GM12878 (cell line): ENCODE data around the gene ALG12. TPM values are rescaled to one million over a fixed set of nuclear protein-coding genes. Genes with fewer than 3 reads are reported as not detected.

Source experiments
- ATAC-seq: fragments of 200-7000 bp; cut with Tn5 transposase; 3 replicates; pipeline ENCODE4 v1.9.1; 2020; ENCODE audit warnings: mild to moderate bottlenecking, moderate library complexity
- BruUV-seq: library from RNA; stranded (reverse); fragments of 400-500 nt; replicated peaks from 2 replicates; lab custom pipeline; 2021; lab: Mats Ljungman, UMichigan
- CTCF ChIA-PET: fragments of 300-600 bp; sonication (Branson Sonifier 250); formaldehyde crosslinking; extraction: SDS; loops from one replicate; lab custom pipeline; 2021; ENCODE audit warnings: inconsistent platforms; lab: Yijun Ruan, JAX
- POLR2A ChIA-PET: fragments of 350-600 bp; formaldehyde crosslinking; extraction: SDS; loops from one replicate; lab custom pipeline; 2021; ENCODE audit warnings: inconsistent platforms; lab: Charles Lee
- RAD21 ChIA-PET: fragments of 300-600 bp; sonication (Branson Sonifier 250); formaldehyde crosslinking; loops from one replicate; lab custom pipeline; 2023; ENCODE audit warnings: antibody characterized with exemption; ENCODE audit not compliant: unreplicated experiment; lab: Charles Lee
- SMC1A ChIA-PET: fragments of 300-600 bp; sonication (Branson Sonifier 250); formaldehyde crosslinking; loops from one replicate; lab custom pipeline; 2023; ENCODE audit not compliant: unreplicated experiment, uncharacterized antibody; lab: Charles Lee
- DNase-seq: peaks from one replicate; pipeline ENCODE4 v3.0.0-alpha.2; 2011; ENCODE audit warnings: low read depth, low spot score
- FAIRE-seq: peaks from 3 replicates; lab custom pipeline; 2011; peaks lifted over from hg19 to GRCh38; lab: Jason Lieb, UNC
- H2AFZ ChIP-seq: 2 replicates; pipeline ENCODE4 v1.6.0; 2011; ENCODE audit warnings: low read depth, low read length, control low read depth; ENCODE audit not compliant: control insufficient read depth
- H3K27ac ChIP-seq: 2 replicates; pipeline ENCODE4 v1.5.1; 2011; ENCODE audit warnings: control low read depth; ENCODE audit not compliant: control insufficient read depth, insufficient read depth
- H3K27me3 ChIP-seq, 2 experiments: replicated peaks in 1 of 2; 2 replicates each; pipeline versions ENCODE4 v1.6.0 to v1.6.1; 2011; ENCODE audit warnings: low read length in 1 of 2; ENCODE audit not compliant: control insufficient read depth in 2 of 2, insufficient read depth in 2 of 2
- H3K36me3 ChIP-seq, 2 experiments: 2 replicates each; pipeline ENCODE4 v1.5.1; 2011; ENCODE audit warnings: low read length in 1 of 2; ENCODE audit not compliant: control insufficient read depth in 2 of 2, insufficient read depth in 2 of 2
- H3K4me1 ChIP-seq: 2 replicates; pipeline ENCODE4 v1.6.1; 2011; ENCODE audit warnings: mild to moderate bottlenecking, low read length, moderate library complexity, mixed read lengths; ENCODE audit not compliant: control insufficient read depth, insufficient read depth
- H3K4me2 ChIP-seq: 2 replicates; pipeline ENCODE4 v1.6.0; 2011; ENCODE audit warnings: control low read depth; ENCODE audit not compliant: control insufficient read depth, insufficient read depth
- H3K4me3 ChIP-seq: fragments of 200-600 bp; sonication (generic); 2 replicates; pipeline ENCODE4 v1.5.1; 2016
- H3K79me2 ChIP-seq: 2 replicates; pipeline ENCODE4 v1.6.0; 2011; ENCODE audit warnings: low read length; ENCODE audit not compliant: control insufficient read depth, insufficient read depth
- H3K9ac ChIP-seq: 2 replicates; pipeline ENCODE4 v1.8.0; 2011; ENCODE audit warnings: low read length, control low read depth, mixed read lengths; ENCODE audit not compliant: control insufficient read depth, insufficient read depth
- H3K9me3 ChIP-seq: replicated peaks from 3 replicates; pipeline ENCODE4 v1.5.1; 2011; ENCODE audit warnings: mild to moderate bottlenecking, low read length; ENCODE audit not compliant: control insufficient read depth, insufficient read depth
- H4K20me1 ChIP-seq: 2 replicates; pipeline ENCODE4 v1.6.0; 2011; ENCODE audit not compliant: control insufficient read depth, insufficient read depth
- BACH1 ChIP-seq: fragments of 450-650 bp; IDR thresholded peaks from 2 replicates; pipeline ENCODE4 v1.6.1; 2017; ENCODE audit warnings: mild to moderate bottlenecking, borderline replicate concordance
- E2F4 ChIP-seq: IDR thresholded peaks from 2 replicates; pipeline ENCODE4 v1.6.1; 2012; ENCODE audit warnings: low read depth, low read length, improper control_type of control experiment
- FOXM1 ChIP-seq: IDR thresholded peaks from 2 replicates; pipeline ENCODE4 v1.6.1; 2012; ENCODE audit warnings: low read depth, mild to moderate bottlenecking, inconsistent platforms, low read length, moderate library complexity
- NKRF ChIP-seq: fragments of 450-650 bp; conservative IDR thresholded peaks from 2 replicates; pipeline ENCODE4 v1.6.1; 2017; ENCODE audit warnings: mild to moderate bottlenecking, moderate library complexity
- SRF ChIP-seq, 2 experiments: IDR thresholded peaks; 2 replicates each; pipeline ENCODE4 v1.6.1; 2011; ENCODE audit warnings: low read depth in 2 of 2, low read length in 2 of 2, mild to moderate bottlenecking in 1 of 2, moderate library complexity in 1 of 2
- WGBS: methylation state at CpG from one replicate; pipeline ENCODE4 v1.1.6; 2016; ENCODE audit warnings: low lambda C conversion rate; ENCODE audit not compliant: insufficient replicate concordance, insufficient coverage; ENCODE audit errors: missing lambda C conversion rate; 5-methylcytosine and 5-hydroxymethylcytosine counted together
- in situ Hi-C: fragments of 300-500 bp; cut with MboI; formaldehyde crosslinking; loops from 9 replicates; pipeline ENCODE4 v1.14.3; 2018; ENCODE audit warnings: mixed read lengths
- intact Hi-C: fragments of 100-400 bp; cut with micrococcal nuclease; formaldehyde crosslinking; loops from one replicate; pipeline ENCODE4 v1.14.2; 2022; ENCODE audit not compliant: unreplicated experiment
- polyA plus RNA-seq, 11 experiments: library from polyadenylated mRNA; depleted of rRNA in 4 of 11; unstranded in 6 of 11; stranded (reverse) in 5 of 11; fragments of >200 nt; fragmentation: Nextera tagmentation in 4 of 11; fragmentation: Illumina TruSeq in 1 of 11; extraction: Ambion mirVana in 4 of 11; extraction: Trizol in 1 of 11; gene quantifications; 1 replicate in 1 of 11; 2 replicates in 10 of 11; pipeline versions ENCODE4 v1.2.1 to v1.2.3, GENCODE V29; 2011 to 2016; ENCODE audit warnings: inconsistent platforms in 2 of 11, missing spikeins in 2 of 11, low read depth in 1 of 11
- total RNA-seq, 4 experiments: library from RNA; depleted of rRNA in 3 of 4; stranded (reverse); fragments of >200 nt in 3 of 4; fragmentation: Illumina TruSeq in 1 of 4; extraction: Trizol in 1 of 4; gene quantifications; 2 replicates each; pipeline versions ENCODE4 v1.2.1 to v1.2.3, GENCODE V29; 2013 to 2021

Gene ALG12
- total and polyA plus RNA-seq, 10 of the 15 experiments (the other 5 are each of a cell fraction or from before 2014, with no cell fraction given), result 0.22 to 23.4 (median 6.6) TPM

GRCh38 chr22:49893025-49893424 is 25.2 kb downstream of the ALG12 start (continued):
- no peak for TF ChIP-seq SRF (IDR thresholded peaks at IDR 0.05; ENCODE audit: low read depth in 2 of 2, low read length in 2 of 2)
- TF ChIP-seq BACH1, result no peak
- TF ChIP-seq, all 136 proteins: peak for 0

GRCh38 chr22:49892226-49892899 is 25.9 kb downstream of the ALG12 start:
- FAIRE-seq, result no peak
- RAD21 ChIA-PET, result no interaction called here
- TF ChIP-seq E2F4, result no peak
- no peak for TF ChIP-seq NKRF
- no peak for TF ChIP-seq SRF (IDR thresholded peaks at IDR 0.05; ENCODE audit: low read depth in 2 of 2, low read length in 2 of 2)
- no peak for TF ChIP-seq FOXM1
- POLR2A ChIA-PET, result no interaction called here
- no peak for DNase-seq
- Histone ChIP-seq H3K27me3 (no peaks in the 10 kb centered on the region), H3K36me3 (peaks cover 9 to 30% of the 10 kb centered on the region in 2 experiments), H3K9me3 (peaks cover 2% of the 10 kb centered on the region; the same call in 1 of the 3 replicates), H4K20me1 (no peaks in the 10 kb centered on the region), H3K4me1 (no peaks in the 10 kb centered on the region), H3K4me3 (no peak overlapping the region), H3K4me2 (no peak overlapping the region), H3K27ac (no peak overlapping the region), H3K9ac (no peak overlapping the region), H2AFZ (no peak overlapping the region), H3K79me2 (no peaks in the 10 kb centered on the region)
- SMC1A ChIA-PET, result interaction anchor here (1.0 kb wide), 1 partner anchor 21 kb away, joined by 3 read pairs; no protein-coding TSS in a partner anchor
- no TSS peak for BruUV-seq
- no peak for ATAC-seq
- WGBS, result 98% methylated on average over 4 of the region's 4 CpGs
- CTCF ChIA-PET, result no interaction called here
- intact Hi-C loops, result no loop called here
- in situ Hi-C loops, result no loop called here
